Measurements from ENCODE around the gene PIK3R5. TPM values are rescaled to one million over a fixed set of nuclear protein-coding genes. Genes with fewer than 3 reads are reported as not detected.
A peak's percentile ranks its signal among the peaks of the same experiment; 100 is the strongest.
"Not testable (repeated sequence)": the region's sequence is repeated elsewhere in the genome, so short reads cannot be mapped to it uniquely, and the experiment has no call there.

Gene PIK3R5
- polyA plus RNA-seq, 3 donors, result 32.1 to 127 (median 47.5) TPM

DNA sequence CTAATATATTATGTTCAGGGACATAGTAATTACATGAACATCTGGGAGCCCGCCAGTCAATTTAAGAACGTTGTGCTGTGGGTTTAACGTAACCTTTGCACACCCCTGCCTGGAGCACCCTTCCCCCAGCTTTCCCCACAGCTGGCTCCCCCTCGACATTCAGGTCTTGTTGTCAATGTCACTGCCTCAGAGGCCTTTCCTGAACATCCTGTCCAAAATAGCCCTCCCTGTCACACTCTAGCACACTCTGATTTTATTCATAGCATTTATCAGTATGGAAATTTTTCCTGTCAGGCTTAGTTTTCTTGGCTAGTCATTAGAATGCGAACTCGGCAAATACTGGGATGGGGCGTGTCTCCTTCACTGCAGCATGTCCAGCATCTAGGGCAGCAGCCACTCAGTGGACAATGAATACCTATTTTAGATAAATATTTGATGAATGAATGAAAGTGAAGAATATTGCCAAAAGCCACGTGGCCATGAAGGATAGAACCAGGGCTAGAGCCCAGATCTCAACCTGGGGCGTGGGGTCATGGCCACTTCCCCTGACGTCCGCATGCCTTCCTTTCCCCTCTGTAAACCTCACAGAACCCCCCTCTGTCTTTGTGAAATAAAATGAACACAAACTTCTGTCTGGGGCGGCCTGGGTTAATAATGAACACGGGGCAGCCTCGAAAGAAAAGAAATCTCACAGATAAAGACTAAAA lies 108.5 kb downstream of the PIK3R5 start:
- H3K4me3 ChIP-seq (replicated peaks in 1 of 3; ENCODE audit: low read depth in 2 of 3, low read length in 3 of 3), result no peak overlapping the region
- no peaks in the 10 kb centered on the region for H3K27me3 Mint-ChIP-seq (ENCODE audit: low read depth in 3 of 3)
- H3K27me3 ChIP-seq (ENCODE audit: control insufficient read depth in 2 of 2, insufficient read depth in 2 of 2, low read length in 2 of 2), result no peaks in the 10 kb centered on the region
- H3K4me1 ChIP-seq (ENCODE audit: control insufficient read depth in 1 of 2, insufficient read depth in 2 of 2, low read length in 2 of 2), result peaks cover 51% of the 10 kb centered on the region in 2 donors
- no peak overlapping the region for H2AFZ ChIP-seq (ENCODE audit: insufficient read depth, low read depth, low read length, poor library complexity, severe bottlenecking)
- no peak overlapping the region for H3K4me2 ChIP-seq (replicated peaks; ENCODE audit: extremely low read depth, low read length, poor library complexity, severe bottlenecking)
- peaks cover 6 to 29% of the 10 kb centered on the region in 2 donors for H3K36me3 ChIP-seq (replicated peaks in 1 of 2; ENCODE audit: control insufficient read depth in 1 of 2, insufficient read depth in 2 of 2, low read length in 2 of 2)
- H3K9ac ChIP-seq (ENCODE audit: insufficient read depth, low read length, poor library complexity, severe bottlenecking), result no peak overlapping the region
- intact Hi-C loops (cut with micrococcal nuclease), result loop anchor here in 1 of 2 donors (5.0 kb wide), 1 partner anchor 40 kb away; no protein-coding TSS in a partner anchor
- no peak overlapping the region for H3K27ac ChIP-seq (ENCODE audit: low read depth in 1 of 2, low read length in 2 of 2)
- H3K9me3 ChIP-seq (replicated peaks in 1 of 2; ENCODE audit: control insufficient read depth in 1 of 2, insufficient read depth in 1 of 2, low read length in 2 of 2), result no peaks in the 10 kb centered on the region
- peaks cover 20 to 36% of the 10 kb centered on the region in 2 donors for H3K36me3 Mint-ChIP-seq
- peaks cover 52% of the 10 kb centered on the region for H3K4me1 Mint-ChIP-seq
- H4K20me1 ChIP-seq (ENCODE audit: insufficient read depth, low read length), result no peaks in the 10 kb centered on the region
- H3K4me3 Mint-ChIP-seq, result no peak overlapping the region
- peaks cover 15% of the 10 kb centered on the region for H3K79me2 ChIP-seq (ENCODE audit: insufficient read depth, low read length)
- H3K27ac Mint-ChIP-seq, result peak overlapping the region in 3 of 7 donors; percentile 50 to 90 (median 74)
- peaks cover 0 to 3% (median 0%) of the 10 kb centered on the region in 7 donors for H3K9me3 Mint-ChIP-seq
- WGBS (ENCODE audit: insufficient coverage), result 41% methylated on average over 9 of the region's 14 CpGs
- no peak for DNase-seq
- TF ChIP-seq, protein P1, sequence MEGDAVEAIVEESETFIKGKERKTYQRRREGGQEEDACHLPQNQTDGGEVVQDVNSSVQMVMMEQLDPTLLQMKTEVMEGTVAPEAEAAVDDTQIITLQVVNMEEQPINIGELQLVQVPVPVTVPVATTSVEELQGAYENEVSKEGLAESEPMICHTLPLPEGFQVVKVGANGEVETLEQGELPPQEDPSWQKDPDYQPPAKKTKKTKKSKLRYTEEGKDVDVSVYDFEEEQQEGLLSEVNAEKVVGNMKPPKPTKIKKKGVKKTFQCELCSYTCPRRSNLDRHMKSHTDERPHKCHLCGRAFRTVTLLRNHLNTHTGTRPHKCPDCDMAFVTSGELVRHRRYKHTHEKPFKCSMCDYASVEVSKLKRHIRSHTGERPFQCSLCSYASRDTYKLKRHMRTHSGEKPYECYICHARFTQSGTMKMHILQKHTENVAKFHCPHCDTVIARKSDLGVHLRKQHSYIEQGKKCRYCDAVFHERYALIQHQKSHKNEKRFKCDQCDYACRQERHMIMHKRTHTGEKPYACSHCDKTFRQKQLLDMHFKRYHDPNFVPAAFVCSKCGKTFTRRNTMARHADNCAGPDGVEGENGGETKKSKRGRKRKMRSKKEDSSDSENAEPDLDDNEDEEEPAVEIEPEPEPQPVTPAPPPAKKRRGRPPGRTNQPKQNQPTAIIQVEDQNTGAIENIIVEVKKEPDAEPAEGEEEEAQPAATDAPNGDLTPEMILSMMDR (IDR thresholded peaks at IDR 0.05), result no peak

DNA sequence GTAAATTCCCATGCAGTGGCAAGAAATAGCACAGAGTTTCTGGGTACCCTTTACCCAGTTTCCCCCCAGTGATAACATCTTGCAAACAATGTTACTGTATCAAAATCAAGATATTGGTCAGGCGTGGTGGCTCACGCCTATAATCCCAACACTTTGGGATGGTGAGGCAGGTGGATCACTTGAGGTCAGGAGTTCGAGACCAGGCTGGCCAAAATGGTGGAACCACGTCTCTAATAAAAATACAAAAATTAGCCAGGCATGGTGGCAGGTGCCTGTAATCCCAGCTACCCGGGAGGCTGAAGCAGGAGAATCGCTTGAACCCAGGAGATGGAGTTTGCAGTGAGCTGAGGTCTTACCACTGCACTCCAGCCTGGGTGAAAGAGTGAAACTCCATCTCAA lies 109.3 kb downstream of the PIK3R5 start:
- H3K4me2 ChIP-seq (replicated peaks; ENCODE audit: extremely low read depth, low read length, poor library complexity, severe bottlenecking); H3K27ac Mint-ChIP-seq; H4K20me1 ChIP-seq (ENCODE audit: insufficient read depth, low read length); H3K9me3 Mint-ChIP-seq; H2AFZ ChIP-seq (ENCODE audit: insufficient read depth, low read depth, low read length, poor library complexity, severe bottlenecking); H3K9me3 ChIP-seq (replicated peaks in 1 of 2; ENCODE audit: control insufficient read depth in 1 of 2, insufficient read depth in 1 of 2, low read length in 2 of 2); DNase-seq; H3K27me3 Mint-ChIP-seq (ENCODE audit: low read depth in 3 of 3); H3K4me3 Mint-ChIP-seq; H3K27me3 ChIP-seq (ENCODE audit: control insufficient read depth in 2 of 2, insufficient read depth in 2 of 2, low read length in 2 of 2); H3K4me3 ChIP-seq (replicated peaks in 1 of 3; ENCODE audit: low read depth in 2 of 3, low read length in 3 of 3); H3K9ac ChIP-seq (ENCODE audit: insufficient read depth, low read length, poor library complexity, severe bottlenecking); H3K27ac ChIP-seq (ENCODE audit: low read depth in 1 of 2, low read length in 2 of 2): not testable (repeated sequence)
- Histone ChIP-seq H3K79me2 (ENCODE audit: insufficient read depth, low read length) (peaks cover 15% of the 10 kb centered on the region), H3K4me1 (ENCODE audit: control insufficient read depth in 1 of 2, insufficient read depth in 2 of 2, low read length in 2 of 2) (peaks cover 43% of the 10 kb centered on the region in 2 donors), H3K36me3 (replicated peaks in 1 of 2; ENCODE audit: control insufficient read depth in 1 of 2, insufficient read depth in 2 of 2, low read length in 2 of 2) (peaks cover 6 to 37% of the 10 kb centered on the region in 2 donors)
- Mint-ChIP-seq H3K36me3 (peaks cover 25 to 42% of the 10 kb centered on the region in 2 donors), H3K4me1 (peaks cover 49% of the 10 kb centered on the region)
- WGBS (ENCODE audit: insufficient coverage), result 100% methylated on average over 2 of the region's 6 CpGs
- intact Hi-C loops (cut with micrococcal nuclease), result loop anchor here in 1 of 2 donors (5.0 kb wide), 1 partner anchor 39 kb away; no protein-coding TSS in a partner anchor
